A549 (cell line): Measurements from ENCODE around the gene ORAI1. TPM values are rescaled to one million over a fixed set of nuclear protein-coding genes. Genes with fewer than 3 reads are reported as not detected.
A peak's percentile ranks its signal among the peaks of the same experiment; 100 is the strongest.
"Not testable (repeated sequence)": the region's sequence is repeated elsewhere in the genome, so short reads cannot be mapped to it uniquely, and the experiment has no call there.

Source experiments
- ATAC-seq, 2 experiments: fragments of 200-7000 bp in 1 of 2; fragments of >200 bp in 1 of 2; cut with Nextera tagmentation in 1 of 2; cut with Tn5 transposase in 1 of 2; 3 replicates each; pipeline versions ENCODE4 v1.8.0 to v1.9.1; 2018 to 2020; ENCODE audit warnings: mild to moderate bottlenecking in 1 of 2, moderate library complexity in 1 of 2
- CTCF ChIA-PET: fragments of 300-600 bp; sonication (Branson Sonifier 250); formaldehyde crosslinking; extraction: SDS; loops from one replicate; lab custom pipeline; 2021; ENCODE audit warnings: antibody characterized with exemption, inconsistent platforms; lab: Yijun Ruan, JAX
- POLR2A ChIA-PET: fragments of 350-600 bp; formaldehyde crosslinking; extraction: SDS; loops from one replicate; lab custom pipeline; 2021; ENCODE audit warnings: antibody characterized with exemption, inconsistent platforms; lab: Yijun Ruan, JAX
- DNase-seq, 2 experiments: peaks; one replicate each; pipeline versions ENCODE4 v3.0.0 to v3.0.0-alpha.2; 2011 to 2016; ENCODE audit warnings: low read depth in 1 of 2, low spot score in 1 of 2
- FAIRE-seq: peaks from 2 replicates; lab custom pipeline; 2011; peaks lifted over from hg19 to GRCh38; lab: Jason Lieb, UNC
- H3K27ac ChIP-seq, 2 experiments: fragments of >200 bp; sonication (Bioruptor Twin); formaldehyde crosslinking; 3 replicates each; pipeline ENCODE4 v1.5.1; 2016 to 2017
- H3K4me1 ChIP-seq: fragments of >200 bp; sonication (Bioruptor Twin); formaldehyde crosslinking; 3 replicates; pipeline ENCODE4 v1.6.1; 2016
- H3K4me2 ChIP-seq: fragments of >200 bp; sonication (Bioruptor Twin); formaldehyde crosslinking; 3 replicates; pipeline ENCODE4 v1.6.1; 2016
- H3K4me3 ChIP-seq: fragments of >200 bp; sonication (Bioruptor Twin); formaldehyde crosslinking; 3 replicates; pipeline ENCODE4 v1.5.1; 2016
- H3K9me3 ChIP-seq: fragments of >200 bp; sonication (Bioruptor Twin); formaldehyde crosslinking; 3 replicates; pipeline ENCODE4 v1.6.1; 2016
- CBX8 ChIP-seq: fragments of 200-600 bp; sonication (generic); IDR thresholded peaks from 2 replicates; pipeline ENCODE4 v1.6.1; 2016
- CEBPB ChIP-seq, 2 experiments: fragments of >200 bp in 1 of 2; sonication (Bioruptor Twin) in 1 of 2; formaldehyde crosslinking in 1 of 2; IDR thresholded peaks; 2 replicates each; pipeline ENCODE4 v1.6.1; 2012 to 2016
- E2F6 ChIP-seq: IDR thresholded peaks from 2 replicates; pipeline ENCODE4 v1.6.1; 2012; ENCODE audit warnings: low read depth, borderline replicate concordance
- EHMT2 ChIP-seq: fragments of 200-600 bp; sonication (generic); IDR thresholded peaks from 2 replicates; pipeline ENCODE4 v1.6.1; 2016; ENCODE audit warnings: antibody characterized with exemption, low read depth, mild to moderate bottlenecking, moderate library complexity
- ELK1 ChIP-seq: fragments of 150-350 bp; IDR thresholded peaks from 2 replicates; pipeline ENCODE4 v1.6.1; 2014; ENCODE audit warnings: low read depth, mild to moderate bottlenecking, low read length
- FOXS1 ChIP-seq: fragments of 250-450 bp; sonication (Bioruptor Pico); IDR thresholded peaks from 2 replicates; pipeline ENCODE4 v1.5.0; 2020; ENCODE audit warnings: mild to moderate bottlenecking, moderate library complexity
- HMGXB4 ChIP-seq: fragments of 250-450 bp; sonication (Bioruptor Pico); IDR thresholded peaks from 2 replicates; pipeline ENCODE4 v1.5.0; 2021; ENCODE audit warnings: mild to moderate bottlenecking, moderate library complexity, borderline replicate concordance
- HOXB13 ChIP-seq: fragments of 250-450 bp; sonication (Bioruptor Pico); IDR thresholded peaks from 2 replicates; pipeline ENCODE4 v1.5.0; 2020; ENCODE audit warnings: low read depth, mild to moderate bottlenecking, moderate library complexity
- JUNB ChIP-seq: fragments of >200 bp; sonication (Bioruptor Twin); formaldehyde crosslinking; IDR thresholded peaks from 2 replicates; pipeline ENCODE4 v1.6.1; 2016
- TP53 ChIP-seq: fragments of 250-450 bp; sonication (Bioruptor Pico); IDR thresholded peaks from 2 replicates; pipeline ENCODE4 v1.5.0; 2021; ENCODE audit warnings: mild to moderate bottlenecking, moderate library complexity
- ZC3H11A ChIP-seq: fragments of 450-650 bp; IDR thresholded peaks from 2 replicates; pipeline ENCODE4 v1.6.1; 2014; ENCODE audit warnings: antibody characterized with exemption, mild to moderate bottlenecking
- ZNF302 ChIP-seq: fragments of 250-450 bp; sonication (Bioruptor Pico); IDR thresholded peaks from 2 replicates; pipeline ENCODE4 v1.9.0; 2021; ENCODE audit warnings: inconsistent platforms, mild to moderate bottlenecking, moderate library complexity
- WGBS: methylation state at CpG from one replicate; pipeline ENCODE4 v1.1.6; 2017; ENCODE audit errors: missing lambda C conversion rate; 5-methylcytosine and 5-hydroxymethylcytosine counted together
- polyA plus RNA-seq, 4 experiments: library from polyadenylated mRNA; depleted of rRNA in 3 of 4; stranded (reverse); fragments of >200 nt; fragmentation: RNase III in 1 of 4; extraction: RNeasy Plus Mini Kit Qiagen cat#74134 plus additional on column Dnase treatment in 1 of 4; gene quantifications; 2 replicates in 3 of 4; 3 replicates in 1 of 4; pipeline ENCODE4 v1.2.3, GENCODE V29; 2011 to 2017
- TF ChIP-seq, protein P1 (sequence below): fragments of 450-650 bp; IDR thresholded peaks from 2 replicates; pipeline ENCODE4 v1.6.1; 2014; ENCODE audit warnings: antibody characterized with exemption
- TF ChIP-seq, protein P2 (sequence below): IDR thresholded peaks from 2 replicates; pipeline ENCODE4 v1.6.1; 2012
- TF ChIP-seq, protein P3 (sequence below): fragments of 250-450 bp; sonication (Bioruptor Pico); IDR thresholded peaks from 2 replicates; pipeline ENCODE4 v1.5.0; 2020; ENCODE audit warnings: low read depth, mild to moderate bottlenecking, moderate library complexity

Gene ORAI1
- polyA plus RNA-seq, 2 of the 4 experiments (the other 2 are of a cell fraction): 18.7 to 22.1 TPM

DNA sequence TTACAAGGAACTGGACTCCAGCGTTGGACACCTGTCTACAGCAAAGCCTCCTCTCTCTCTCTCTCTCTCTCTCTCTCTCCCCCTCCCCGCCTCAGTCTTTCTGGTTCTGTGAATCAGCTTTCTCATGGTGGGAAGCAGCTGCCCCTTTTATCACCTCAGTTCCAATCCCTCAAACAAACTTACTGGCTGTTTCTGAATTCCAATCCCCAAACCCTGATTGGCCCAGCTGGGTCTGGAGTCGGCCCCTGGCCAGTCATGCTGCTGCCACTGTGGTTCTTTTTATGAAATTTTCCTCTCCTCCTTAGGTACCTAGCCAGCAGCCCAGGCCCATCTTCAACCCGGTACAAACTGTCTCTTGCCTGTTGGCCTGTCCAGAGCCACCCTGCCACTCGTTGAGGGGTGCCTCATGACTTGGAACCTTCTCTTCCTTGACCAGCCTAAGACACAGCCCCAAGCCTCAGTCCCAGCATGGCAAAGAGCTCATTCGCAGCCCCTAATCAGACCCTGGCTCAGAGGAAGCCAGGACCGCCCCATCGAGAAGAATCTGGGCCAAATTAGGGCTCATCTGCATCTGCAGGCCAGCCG, 52.5 kb downstream of the ORAI1 start:
- no peak for FAIRE-seq
- Histone ChIP-seq H3K4me2 (no peak overlapping the region), H3K9me3 (no peaks in the 10 kb centered on the region), H3K4me1 (no peaks in the 10 kb centered on the region), H3K27ac (no peak overlapping the region), H3K4me3 (no peak overlapping the region)
- 79% methylated on average over 9 of the region's 9 CpGs for WGBS
- ChIA-PET CTCF (interaction anchor here (0.7 to 26.7 kb wide), 8 partner anchors 8 to 249 kb away, joined by 3 to 509 read pairs (median 4); partner anchors contain the start of gene MORN3), POLR2A (no interaction called here)
- no peak for DNase-seq
- peak; percentile 13 to 21; a peak in 3 of 6 replicates for ATAC-seq
- TF ChIP-seq, protein P1, sequence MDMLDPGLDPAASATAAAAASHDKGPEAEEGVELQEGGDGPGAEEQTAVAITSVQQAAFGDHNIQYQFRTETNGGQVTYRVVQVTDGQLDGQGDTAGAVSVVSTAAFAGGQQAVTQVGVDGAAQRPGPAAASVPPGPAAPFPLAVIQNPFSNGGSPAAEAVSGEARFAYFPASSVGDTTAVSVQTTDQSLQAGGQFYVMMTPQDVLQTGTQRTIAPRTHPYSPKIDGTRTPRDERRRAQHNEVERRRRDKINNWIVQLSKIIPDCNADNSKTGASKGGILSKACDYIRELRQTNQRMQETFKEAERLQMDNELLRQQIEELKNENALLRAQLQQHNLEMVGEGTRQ: no peak
- TF ChIP-seq CBX8 (no peak), ZNF302 (CRISPR knock-in tag) (no peak), CEBPB (IDR thresholded peaks at IDR 0.05) (no peak), EHMT2 (no peak), FOXS1 (CRISPR knock-in tag) (no peak), ZC3H11A (no peak), HOXB13 (no peak), TP53 (no peak), HMGXB4 (CRISPR knock-in tag) (no peak), ELK1 (no peak), JUNB (no peak)
- TF ChIP-seq, protein P2, sequence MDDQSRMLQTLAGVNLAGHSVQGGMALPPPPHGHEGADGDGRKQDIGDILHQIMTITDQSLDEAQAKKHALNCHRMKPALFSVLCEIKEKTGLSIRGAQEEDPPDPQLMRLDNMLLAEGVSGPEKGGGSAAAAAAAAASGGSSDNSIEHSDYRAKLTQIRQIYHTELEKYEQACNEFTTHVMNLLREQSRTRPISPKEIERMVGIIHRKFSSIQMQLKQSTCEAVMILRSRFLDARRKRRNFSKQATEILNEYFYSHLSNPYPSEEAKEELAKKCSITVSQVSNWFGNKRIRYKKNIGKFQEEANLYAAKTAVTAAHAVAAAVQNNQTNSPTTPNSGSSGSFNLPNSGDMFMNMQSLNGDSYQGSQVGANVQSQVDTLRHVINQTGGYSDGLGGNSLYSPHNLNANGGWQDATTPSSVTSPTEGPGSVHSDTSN: no peak
- TF ChIP-seq, protein P3, sequence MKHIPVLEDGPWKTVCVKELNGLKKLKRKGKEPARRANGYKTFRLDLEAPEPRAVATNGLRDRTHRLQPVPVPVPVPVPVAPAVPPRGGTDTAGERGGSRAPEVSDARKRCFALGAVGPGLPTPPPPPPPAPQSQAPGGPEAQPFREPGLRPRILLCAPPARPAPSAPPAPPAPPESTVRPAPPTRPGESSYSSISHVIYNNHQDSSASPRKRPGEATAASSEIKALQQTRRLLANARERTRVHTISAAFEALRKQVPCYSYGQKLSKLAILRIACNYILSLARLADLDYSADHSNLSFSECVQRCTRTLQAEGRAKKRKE (CRISPR knock-in tag): no peak

DNA sequence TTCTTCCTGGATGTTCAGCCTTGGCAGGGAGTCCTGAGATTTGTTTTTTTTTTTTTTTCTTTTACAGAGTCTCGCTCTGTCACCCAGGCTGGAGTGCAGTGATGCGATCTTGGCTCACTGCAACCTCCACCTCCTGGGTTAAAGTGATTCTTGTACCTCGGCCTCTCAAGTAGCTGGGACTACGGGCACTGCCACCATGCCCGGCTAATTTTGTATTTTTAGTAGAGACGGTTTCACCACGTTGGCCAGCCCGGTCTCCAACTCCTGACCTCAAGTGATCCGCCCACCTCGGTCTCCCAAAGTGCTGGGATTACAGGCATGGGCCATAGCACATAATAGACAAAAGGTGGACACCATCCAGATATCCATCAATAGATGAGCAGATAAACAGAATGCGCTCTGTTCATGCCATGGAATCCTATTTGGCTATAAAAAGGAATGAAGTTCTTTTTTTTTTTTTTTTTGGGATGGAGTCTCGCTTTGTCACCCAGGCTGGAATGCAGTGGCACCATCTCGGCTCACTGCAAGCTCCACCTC, 53.4 kb downstream of the ORAI1 start:
- CTCF ChIA-PET: interaction anchor here (0.6 to 26.7 kb wide), 8 partner anchors 9 to 1039 kb away, joined by 3 to 509 read pairs (median 4); partner anchors contain the start of gene MORN3
- POLR2A ChIA-PET: not testable (repeated sequence)

GRCh38 chr12:121688966-121689365, 62.6 kb downstream of the ORAI1 start:
- no peak overlapping the region for H3K4me3 ChIP-seq
- no peak overlapping the region for H3K27ac ChIP-seq
- ChIA-PET POLR2A (no interaction called here), CTCF (interaction anchor here (2.0 to 26.7 kb wide), 3 partner anchors 9 to 106 kb away, joined by 9 to 509 read pairs (median 322); partner anchors contain the start of gene RHOF)
- ATAC-seq (no peak), FAIRE-seq (no peak), DNase-seq (no peak)
- 90% methylated on average over 3 of the region's 3 CpGs for WGBS
- no peak overlapping the region for H3K4me2 ChIP-seq
- no peaks in the 10 kb centered on the region for H3K9me3 ChIP-seq
- TF ChIP-seq E2F6 (no peak), HMGXB4 (CRISPR knock-in tag) (no peak)
- TF ChIP-seq, protein P3 (CRISPR knock-in tag): no peak
- H3K4me1 ChIP-seq: peaks cover 6% of the 10 kb centered on the region; the same call in 1 of the 3 replicates

More for the DNA sequence above, 53.4 kb downstream of the ORAI1 start:
- not testable (repeated sequence) for DNase-seq, H3K9me3 ChIP-seq, H3K4me2 ChIP-seq, H3K4me3 ChIP-seq, H3K4me1 ChIP-seq, FAIRE-seq, ATAC-seq, H3K27ac ChIP-seq
- 86% methylated on average over 13 of the region's 13 CpGs for WGBS
